HL-60 (cell line): Measurements from ENCODE around the gene IL1RAPL2.

ENCODE experiments used
- DNase-seq, 2 experiments: peaks; one replicate each; pipeline ENCODE4 v3.0.0-alpha.2; 2010 to 2020; ENCODE audit warnings: low read depth in 1 of 2, low spot score in 1 of 2
- H3K27ac ChIP-seq: fragments of 250-450 bp; sonication (Bioruptor Pico); replicated peaks from 2 replicates; pipeline ENCODE4 v1.5.1; 2020; ENCODE audit warnings: mild to moderate bottlenecking, moderate library complexity
- H3K27me3 ChIP-seq: fragments of 250-450 bp; sonication (Bioruptor Pico); 2 replicates; pipeline ENCODE4 v1.5.1; 2021; ENCODE audit warnings: mild to moderate bottlenecking, moderate library complexity; ENCODE audit not compliant: insufficient read depth, poor library complexity, severe bottlenecking
- H3K4me3 ChIP-seq: replicated peaks from 2 replicates; pipeline ENCODE4 v1.5.1; 2011; ENCODE audit warnings: mild to moderate bottlenecking, control low read depth, low read length; ENCODE audit not compliant: insufficient read depth
- CTCF ChIP-seq: IDR thresholded peaks from one replicate; pipeline ENCODE4 v1.5.1; 2011; ENCODE audit warnings: low read length, control low read depth, inconsistent platforms; ENCODE audit not compliant: insufficient read depth
- GABPA ChIP-seq: IDR thresholded peaks from 2 replicates; pipeline ENCODE4 v1.6.1; 2012; ENCODE audit warnings: low read depth
- POLR2AphosphoS5 ChIP-seq: IDR thresholded peaks from 2 replicates; pipeline ENCODE4 v1.6.1; 2012; ENCODE audit warnings: low read depth
- REST ChIP-seq: IDR thresholded peaks from 2 replicates; pipeline ENCODE4 v1.6.1; 2012; ENCODE audit warnings: low read depth; ENCODE audit not compliant: insufficient replicate concordance
- SPI1 ChIP-seq: IDR thresholded peaks from 2 replicates; pipeline ENCODE4 v1.6.1; 2012; ENCODE audit warnings: low read depth, mild to moderate bottlenecking, borderline replicate concordance

Gene IL1RAPL2

GRCh38 chrX:105463473-105463872, 897.5 kb downstream of the IL1RAPL2 start:
- no peak for TF ChIP-seq CTCF
- TF ChIP-seq SPI1, result no peak
- no peak for TF ChIP-seq GABPA
- no peak for TF ChIP-seq REST
- TF ChIP-seq POLR2AphosphoS5, result no peak
- no peak overlapping the region for H3K27ac ChIP-seq
- DNase-seq, result no peak

GRCh38 chrX:105464618-105465017, 898.6 kb downstream of the IL1RAPL2 start:
- no peak overlapping the region for H3K27ac ChIP-seq
- TF ChIP-seq CTCF, result no peak
- no peak for TF ChIP-seq POLR2AphosphoS5
- TF ChIP-seq GABPA, result no peak
- no peaks in the 10 kb centered on the region for H3K27me3 ChIP-seq
- H3K4me3 ChIP-seq, result no peak overlapping the region
- no peak for DNase-seq

More at GRCh38 chrX:105463473-105463872, 897.5 kb downstream of the IL1RAPL2 start:
- H3K4me3 ChIP-seq, result no peak overlapping the region
- no peaks in the 10 kb centered on the region for H3K27me3 ChIP-seq

- Histone ChIP-seq H3K4me3 (no peak overlapping the region), H3K27ac (no peak overlapping the region), H3K27me3 (no peaks in the 10 kb centered on the region)
- no peak for DNase-seq
- TF ChIP-seq POLR2AphosphoS5 (no peak), REST (no peak), CTCF (no peak), GABPA (no peak), SPI1 (no peak)
These were observed 902.7 kb downstream of the IL1RAPL2 start for GRCh38 chrX:105468741-105469140.

GRCh38 chrX:105471597-105471996, 905.6 kb downstream of the IL1RAPL2 start:
- no peak for DNase-seq
- Histone ChIP-seq H3K27ac (no peak overlapping the region), H3K27me3 (no peaks in the 10 kb centered on the region), H3K4me3 (no peak overlapping the region)
- no peak for TF ChIP-seq GABPA
- no peak for TF ChIP-seq POLR2AphosphoS5
- no peak for TF ChIP-seq REST
- TF ChIP-seq SPI1, result no peak
- no peak for TF ChIP-seq CTCF
